DMS114 treated with DMSO at 0.1 percent for 48 hours (cell line): Measurements from ENCODE around the gene FOXD3.
A peak's percentile ranks its signal among the peaks of the same experiment; 100 is the strongest.

Experiments
- DNase-seq: peaks from one replicate; lab custom pipeline; 2025; ENCODE audit not compliant: unreplicated experiment; lab: John Stamatoyannopoulos, UW

Gene FOXD3

DNA sequence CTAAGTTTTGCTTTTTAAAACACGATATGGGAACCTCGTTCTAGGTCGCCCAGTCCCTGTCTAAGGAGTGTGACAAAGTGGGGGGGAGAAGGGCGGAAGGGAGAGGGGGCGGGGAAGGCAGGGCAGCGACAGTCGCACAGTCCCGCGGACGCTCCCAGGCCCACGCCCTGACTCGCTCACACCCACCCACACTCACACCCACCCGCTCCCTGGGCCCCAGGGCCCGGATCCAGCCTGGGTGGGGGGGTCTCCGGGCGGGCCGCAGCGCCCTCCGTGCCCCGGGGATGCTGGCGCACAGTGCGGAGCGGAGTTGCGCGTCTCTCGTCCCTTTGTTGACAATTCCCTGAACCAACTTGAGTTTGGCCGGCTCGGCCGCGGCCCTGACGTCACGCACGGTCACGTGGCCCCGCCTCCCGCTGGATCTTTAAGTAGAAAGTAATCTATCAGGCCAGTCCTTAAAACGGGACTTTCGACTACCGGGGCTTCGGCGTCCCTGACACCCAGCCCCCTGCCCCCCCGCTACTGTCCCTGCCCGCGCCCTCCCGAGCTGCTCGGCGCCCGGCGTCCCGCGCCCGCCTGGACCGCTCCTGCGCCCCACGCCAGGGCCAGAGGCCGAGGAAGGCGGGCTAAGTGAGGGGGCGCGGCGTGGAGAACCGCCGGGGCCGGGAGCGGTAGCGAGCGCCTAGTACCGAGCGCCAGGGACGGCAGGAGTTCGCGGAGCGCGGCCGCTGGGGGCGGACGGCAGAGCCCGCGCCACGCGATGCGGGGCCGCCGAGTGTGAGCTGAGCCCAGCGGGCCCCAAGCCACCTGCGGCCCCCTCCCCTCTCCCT, at the start of gene FOXD3:
FOXD3 (plus strand) TSS at position 454 of the 830 bp plus-strand sequence. CDS start 492 bp downstream, outside the sequence.
- peak; percentile 58 for DNase-seq

DNA sequence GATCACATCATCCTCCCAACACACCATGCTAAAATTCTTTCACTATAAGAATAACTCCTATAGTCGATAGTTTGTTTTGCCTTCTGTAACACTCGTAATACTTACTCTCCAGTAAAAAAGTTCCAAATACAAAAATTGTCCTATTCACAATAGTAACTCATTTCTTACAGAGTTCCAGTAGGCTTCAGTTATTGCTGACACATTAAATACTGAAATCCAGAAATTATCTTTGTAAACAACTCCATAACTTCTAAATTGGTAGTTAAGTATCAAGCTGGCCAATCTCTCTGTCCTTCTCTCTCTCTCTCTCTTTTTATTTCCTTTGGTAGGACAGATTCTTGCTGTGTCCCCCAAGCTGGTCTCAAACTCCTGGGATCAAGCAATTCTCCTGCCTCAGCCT, 49.6 kb upstream of the FOXD3 start:
- DNase-seq = no peak

- no peak for DNase-seq
These were observed 48.0 kb upstream of the FOXD3 start for GRCh38 chr1:63274371-63274770.

DNA sequence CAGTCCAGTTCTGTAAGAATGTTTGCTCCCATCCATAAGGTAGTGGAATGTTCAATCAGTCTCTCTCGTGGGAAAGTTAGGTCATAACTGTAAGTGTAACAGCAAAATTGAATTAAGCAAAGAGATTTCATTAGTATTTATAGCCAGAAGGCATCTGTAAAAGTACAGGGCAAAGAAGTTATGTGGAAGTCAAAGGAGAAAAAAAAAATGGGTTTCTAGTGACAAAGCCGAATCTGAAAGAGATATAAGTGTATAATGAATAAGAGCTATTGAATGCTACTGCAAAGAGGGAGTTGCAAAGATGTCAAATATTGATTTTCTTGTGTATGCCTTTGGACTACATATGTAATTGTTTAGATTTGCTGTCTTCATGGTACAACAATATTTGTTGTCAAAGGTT, 47.4 kb upstream of the FOXD3 start:
- no peak for DNase-seq

- DNase-seq = no peak
These were observed 45.7 kb upstream of the FOXD3 start for GRCh38 chr1:63276624-63277023.

DNA sequence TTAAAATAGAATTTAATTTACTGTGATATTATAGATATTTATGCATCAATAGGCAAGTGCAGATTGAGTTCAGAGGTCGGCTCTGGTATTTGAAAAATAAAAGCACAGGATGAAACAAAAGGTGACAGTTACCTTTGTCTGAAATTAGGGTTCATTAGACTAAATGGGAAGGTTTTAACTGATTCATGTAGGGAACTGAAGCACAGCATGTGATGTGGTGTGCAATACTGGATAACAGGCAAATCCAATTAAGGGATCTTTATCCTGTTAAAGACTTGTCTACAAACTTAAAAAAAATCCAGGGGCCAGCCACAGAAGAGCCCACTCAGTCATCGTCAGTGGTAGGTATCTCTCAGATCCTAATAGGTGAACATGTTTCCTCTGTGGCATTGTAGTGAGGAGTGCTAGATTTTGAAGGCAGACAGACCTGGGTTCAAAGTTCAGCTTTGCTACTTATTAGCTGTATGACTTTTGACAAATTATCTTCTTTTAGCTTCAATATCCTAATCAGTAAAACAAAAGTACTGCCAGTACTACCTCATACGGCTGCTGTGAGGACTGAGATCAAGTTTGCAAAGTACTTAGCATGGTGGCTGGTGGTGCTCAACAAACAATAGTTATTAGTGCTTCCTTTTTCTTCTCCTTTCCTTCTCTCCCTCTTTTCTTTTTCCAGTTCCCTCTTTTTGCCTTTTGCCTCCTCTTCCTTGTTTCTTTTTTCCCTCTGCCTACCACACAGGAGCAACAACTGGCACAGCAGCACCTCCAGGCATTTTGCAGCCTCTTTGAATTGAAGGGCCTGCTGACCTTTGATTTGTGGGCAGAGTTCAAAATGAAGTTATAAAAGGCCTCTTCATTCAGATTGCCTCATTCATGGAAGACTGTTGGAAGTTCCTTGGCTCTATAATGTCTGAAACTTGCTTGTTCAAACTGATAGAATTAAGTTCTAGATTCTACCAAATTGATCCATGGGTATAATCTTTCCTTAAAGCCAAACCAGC, 44.9 kb upstream of the FOXD3 start:
- DNase-seq = no peak

- DNase-seq = no peak
These were observed 40.6 kb upstream of the FOXD3 start for GRCh38 chr1:63281753-63282152.

- no peak for DNase-seq
These were observed 33.2 kb upstream of the FOXD3 start for GRCh38 chr1:63289135-63289534.

DNA sequence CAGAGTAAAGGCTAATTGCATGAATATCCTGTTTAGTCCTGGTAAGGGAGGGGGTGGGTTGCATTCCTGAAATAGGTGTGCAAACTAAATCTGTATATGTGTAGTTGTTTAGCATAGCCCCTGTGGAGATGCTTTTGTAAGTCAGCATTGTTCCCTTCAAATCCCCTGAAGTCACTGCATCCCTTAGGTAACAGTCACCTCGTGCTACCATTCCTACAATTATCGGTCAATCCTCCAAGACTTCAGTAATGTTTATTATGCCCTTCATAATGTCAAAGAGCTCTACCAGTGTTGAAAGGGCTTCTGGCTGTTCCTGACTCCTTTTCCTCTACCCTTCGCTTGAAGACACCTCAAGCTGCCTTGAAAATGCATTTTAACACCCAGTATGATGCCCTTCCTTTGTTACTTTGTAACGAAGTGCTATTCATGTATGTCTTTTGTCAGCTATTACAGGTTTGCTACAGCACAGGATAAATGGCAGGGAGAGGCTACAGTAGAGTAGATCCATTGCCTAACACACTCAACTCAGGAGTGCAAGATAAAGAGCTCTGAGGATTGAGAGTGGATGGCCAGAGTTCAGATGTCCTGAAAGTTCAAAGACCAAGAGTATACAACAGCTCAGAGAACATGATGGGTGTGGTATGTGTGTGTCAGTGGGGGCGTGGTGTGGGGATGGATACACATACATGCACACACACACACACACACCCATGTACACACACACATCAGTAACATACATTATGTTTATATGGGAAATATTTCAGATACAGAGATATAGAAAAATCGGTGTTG, 27.4 kb upstream of the FOXD3 start:
- DNase-seq = no peak

- DNase-seq = no peak
These were observed 18.0 kb upstream of the FOXD3 start for GRCh38 chr1:63304410-63304809.

DNA sequence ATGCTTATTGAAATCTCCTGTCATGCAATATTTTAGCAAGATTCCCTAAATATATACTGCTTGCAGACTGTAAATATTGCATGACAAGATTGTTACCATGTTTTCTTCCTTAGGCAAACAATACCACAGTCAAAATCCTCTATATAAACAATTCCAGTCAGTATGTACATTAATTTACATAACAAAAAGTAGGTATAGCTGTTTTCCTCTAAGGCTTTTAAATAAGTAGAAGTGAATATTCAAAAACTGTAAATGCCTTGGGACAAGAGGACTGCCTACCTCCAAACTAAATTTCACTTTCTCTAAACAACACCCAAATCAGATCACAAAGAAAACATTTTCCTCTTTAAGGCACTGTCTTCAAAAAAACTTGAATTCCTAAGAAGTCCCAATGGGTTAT, 17.3 kb upstream of the FOXD3 start:
- no peak for DNase-seq

GRCh38 chr1:63307196-63307794, 15.1 kb upstream of the FOXD3 start:
- DNase-seq = no peak

DNA sequence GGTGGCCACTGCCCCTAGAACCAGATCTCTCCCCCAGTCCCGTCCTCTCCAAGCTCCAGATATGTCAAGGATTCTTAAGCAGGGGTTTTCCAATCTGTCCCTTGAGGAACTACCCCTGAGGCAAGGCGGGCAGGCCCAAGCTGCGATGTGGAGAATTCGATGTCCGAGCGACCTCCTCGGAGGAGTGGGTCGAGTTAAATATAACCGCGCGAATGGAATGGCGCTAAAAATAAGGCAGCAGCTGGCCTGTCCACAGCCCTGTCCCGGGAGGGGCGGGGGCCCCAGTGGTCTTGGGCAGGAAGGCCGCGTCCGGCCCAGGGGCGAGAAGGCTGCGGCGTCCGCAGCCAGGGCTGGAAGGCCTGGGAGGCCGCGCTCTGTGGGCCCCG, 5.8 kb upstream of the FOXD3 start:
- no peak for DNase-seq

GRCh38 chr1:63316984-63317816, 5.2 kb upstream of the FOXD3 start:
- peak; percentile 63 for DNase-seq

- no peak for DNase-seq
These were observed 4.6 kb upstream of the FOXD3 start for GRCh38 chr1:63317817-63318152.

DNA sequence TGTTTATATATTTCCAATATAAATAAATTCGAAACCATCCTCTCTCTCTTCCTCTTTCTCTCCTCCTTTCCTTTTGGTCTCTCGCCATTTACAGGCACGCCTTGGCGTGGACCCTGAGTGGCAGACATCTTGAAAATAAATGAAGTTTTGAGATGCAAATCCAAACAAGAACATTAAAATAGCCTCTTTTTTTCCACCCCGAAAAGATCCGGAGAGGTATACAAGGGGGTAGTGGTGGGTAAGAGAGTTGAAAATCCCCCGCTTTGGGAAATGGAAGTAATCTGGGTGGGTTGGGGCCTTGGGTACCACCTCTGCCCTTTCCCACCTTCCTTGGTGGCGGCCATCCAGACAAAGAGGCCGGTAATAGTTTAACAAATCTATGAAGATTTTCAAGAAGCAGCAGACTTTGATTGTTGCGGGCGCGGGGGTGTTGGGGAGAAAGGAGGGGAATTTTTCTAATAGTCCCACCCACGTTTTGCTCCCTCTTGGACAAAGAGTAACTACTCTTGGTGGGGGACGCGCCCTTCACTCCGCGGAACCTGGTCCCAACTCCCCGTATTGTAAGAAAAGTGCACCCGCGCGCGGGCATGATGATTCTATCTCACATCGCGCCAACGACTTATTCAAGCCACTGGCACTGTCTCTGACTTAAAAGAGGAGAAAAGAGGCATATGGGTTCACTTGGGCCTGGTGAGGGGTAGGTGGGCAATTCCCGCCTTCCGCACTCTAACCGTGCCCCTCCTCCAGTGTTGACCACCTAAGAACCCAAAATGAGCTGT, 4.0 kb upstream of the FOXD3 start:
- no peak for DNase-seq

DNA sequence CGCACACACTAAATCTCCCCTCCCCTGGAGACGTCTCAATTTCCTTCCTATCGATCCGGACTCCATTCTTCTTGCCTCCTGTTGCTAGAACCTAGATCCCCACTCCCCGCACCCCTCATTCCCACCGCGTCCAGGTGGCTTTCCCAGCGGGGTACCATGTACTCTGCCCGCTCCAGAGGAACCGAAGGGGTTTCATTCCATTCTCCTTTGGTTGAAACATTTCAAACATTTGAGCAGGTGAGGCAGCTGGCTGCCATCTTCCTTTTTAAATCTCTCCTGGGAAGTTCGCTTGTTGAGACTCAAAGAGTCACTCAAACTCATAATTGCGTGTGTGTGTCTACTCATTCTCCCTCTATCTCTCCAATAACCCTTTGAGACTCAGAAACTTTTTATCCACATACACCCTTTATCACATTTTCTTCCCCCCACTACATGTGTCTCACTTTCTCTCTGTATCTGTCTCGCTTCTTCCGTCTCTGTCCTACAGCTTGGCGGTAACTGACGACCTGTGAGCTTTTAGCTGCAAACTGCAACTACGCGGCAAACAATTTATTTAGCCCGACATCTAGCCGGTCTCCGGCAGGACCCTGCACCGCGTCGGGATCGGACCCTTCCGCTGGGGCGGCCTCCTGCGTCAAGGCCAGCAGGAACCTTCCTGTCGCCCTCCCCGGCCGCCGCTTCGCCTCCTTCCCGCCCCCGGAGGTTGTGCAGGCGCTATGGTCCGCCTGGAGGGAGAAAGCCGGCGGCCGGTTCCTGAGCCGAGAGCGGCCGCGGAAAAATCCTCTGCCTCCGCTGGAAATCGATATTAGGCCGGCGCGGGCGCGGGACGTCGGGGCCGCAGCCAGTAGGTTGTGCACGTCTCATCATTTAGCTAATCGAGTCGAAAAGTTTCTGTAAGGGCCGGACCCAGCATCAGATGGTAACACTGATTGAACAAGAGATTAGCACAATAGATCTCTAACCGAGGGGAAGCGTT, 3.0 kb upstream of the FOXD3 start:
- no peak for DNase-seq
